ENCODE data around the gene HBD. TPM values are rescaled to one million over a fixed set of nuclear protein-coding genes. Genes with fewer than 3 reads are reported as not detected.

HBD gene
- total and polyA plus RNA-seq, 9 of the 15 experiments (the other 6 are each of a cell fraction or from before 2014, with no cell fraction given), result 11.8 to 169 (median 36.0) TPM

DNA sequence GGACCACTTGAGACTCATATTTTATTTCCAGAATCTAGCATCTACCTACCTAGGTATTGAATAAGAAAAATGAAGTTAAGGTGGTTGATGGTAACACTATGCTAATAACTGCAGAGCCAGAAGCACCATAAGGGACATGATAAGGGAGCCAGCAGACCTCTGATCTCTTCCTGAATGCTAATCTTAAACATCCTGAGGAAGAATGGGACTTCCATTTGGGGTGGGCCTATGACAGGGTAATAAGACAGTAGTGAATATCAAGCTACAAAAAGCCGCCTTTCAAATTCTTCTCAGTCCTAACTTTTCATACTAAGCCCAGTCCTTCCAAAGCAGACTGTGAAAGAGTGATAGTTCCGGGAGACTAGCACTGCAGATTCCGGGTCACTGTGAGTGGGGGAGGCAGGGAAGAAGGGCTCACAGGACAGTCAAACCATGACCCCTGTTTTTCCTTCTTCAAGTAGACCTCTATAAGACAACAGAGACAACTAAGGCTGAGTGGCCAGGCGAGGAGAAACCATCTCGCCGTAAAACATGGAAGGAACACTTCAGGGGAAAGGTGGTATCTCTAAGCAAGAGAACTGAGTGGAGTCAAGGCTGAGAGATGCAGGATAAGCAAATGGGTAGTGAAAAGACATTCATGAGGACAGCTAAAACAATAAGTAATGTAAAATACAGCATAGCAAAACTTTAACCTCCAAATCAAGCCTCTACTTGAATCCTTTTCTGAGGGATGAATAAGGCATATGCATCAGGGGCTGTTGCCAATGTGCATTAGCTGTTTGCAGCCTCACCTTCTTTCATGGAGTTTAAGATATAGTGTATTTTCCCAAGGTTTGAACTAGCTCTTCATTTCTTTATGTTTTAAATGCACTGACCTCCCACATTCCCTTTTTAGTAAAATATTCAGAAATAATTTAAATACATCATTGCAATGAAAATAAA, 9.5 kb downstream of the HBD start (continued):
- TF ChIP-seq EP300 (IDR thresholded peaks at IDR 0.05; ENCODE audit: low read length) (peak; percentile 47; the same call in 1 of the 2 replicates), SMARCA4 (IDR thresholded peaks at IDR 0.05) (peak; percentile 48; the same call in 1 of the 2 replicates), ETV1 (tag; conservative IDR thresholded peaks at IDR 0.05; ENCODE audit: low read depth) (peak; percentile 19; the same call in 1 of the 2 replicates), ZKSCAN1 (IDR thresholded peaks at IDR 0.05; ENCODE audit: low read depth, low read length) (no peak), CREM (IDR thresholded peaks at IDR 0.05; ENCODE audit: low read depth) (0 out of 2 replicates have a peak, but pooled peaks have one; percentile 10), ZNF165 (CRISPR knock-in tag; IDR thresholded peaks at IDR 0.05; ENCODE audit: borderline replicate concordance) (no peak), CBFA2T3 (IDR thresholded peaks at IDR 0.05) (peak; percentile 83), XRCC4 (IDR thresholded peaks at IDR 0.05; ENCODE audit: extremely low read depth, insufficient read depth, insufficient read length) (no peak), PHF8 (IDR thresholded peaks at IDR 0.05; ENCODE audit: borderline replicate concordance, low read length) (no peak), RBM14 (IDR thresholded peaks at IDR 0.05; ENCODE audit: borderline replicate concordance, insufficient read depth, low read depth, low read length) (no peak), POU5F1 (IDR thresholded peaks at IDR 0.05; ENCODE audit: borderline replicate concordance, low read depth, low read length, partially characterized antibody) (no peak), PPARD (CRISPR knock-in tag; IDR thresholded peaks at IDR 0.05) (no peak)
- TF ChIP-seq, protein P1, sequence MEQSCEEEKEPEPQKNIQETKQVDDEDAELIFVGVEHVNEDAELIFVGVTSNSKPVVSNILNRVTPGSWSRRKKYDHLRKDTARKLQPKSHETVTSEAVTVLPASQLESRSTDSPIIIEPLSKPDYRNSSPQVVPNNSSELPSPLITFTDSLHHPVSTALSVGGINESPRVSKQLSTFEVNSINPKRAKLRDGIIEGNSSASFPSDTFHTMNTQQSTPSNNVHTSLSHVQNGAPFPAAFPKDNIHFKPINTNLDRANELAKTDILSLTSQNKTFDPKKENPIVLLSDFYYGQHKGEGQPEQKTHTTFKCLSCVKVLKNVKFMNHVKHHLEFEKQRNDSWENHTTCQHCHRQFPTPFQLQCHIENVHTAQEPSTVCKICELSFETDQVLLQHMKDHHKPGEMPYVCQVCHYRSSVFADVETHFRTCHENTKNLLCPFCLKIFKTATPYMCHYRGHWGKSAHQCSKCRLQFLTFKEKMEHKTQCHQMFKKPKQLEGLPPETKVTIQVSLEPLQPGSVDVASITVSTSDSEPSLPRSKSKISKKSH (CRISPR knock-in tag; IDR thresholded peaks at IDR 0.05), result no peak

Data from K562 (cell line).